NCI-H446 (cell line): Measurements from ENCODE around the gene PLXNA1.
A peak's percentile ranks its signal among the peaks of the same experiment; 100 is the strongest.

ENCODE experiments used
- DNase-seq, 2 experiments: peaks; one replicate each; lab custom pipeline; 2025; lab: John Stamatoyannopoulos, UW

The PLXNA1 gene

GRCh38 chr3:127002195-127003174, 19.6 kb downstream of the PLXNA1 start:
- DNase-seq = no peak

GRCh38 chr3:127003175-127003555, 20.2 kb downstream of the PLXNA1 start:
- DNase-seq = no peak

GRCh38 chr3:127003601-127004280, 20.8 kb downstream of the PLXNA1 start:
- no peak for DNase-seq

GRCh38 chr3:127004641-127005397, 21.9 kb downstream of the PLXNA1 start:
- no peak for DNase-seq

- no peak for DNase-seq
Observed at GRCh38 chr3:127005864-127006500, 23.1 kb downstream of the PLXNA1 start.

- DNase-seq = peak in 1 of 2 experiments; percentile 46
Observed at GRCh38 chr3:127006781-127007436, 24.0 kb downstream of the PLXNA1 start.

- DNase-seq = no peak
Observed at GRCh38 chr3:127008236-127008635, 25.3 kb downstream of the PLXNA1 start.

- no peak for DNase-seq
Observed at GRCh38 chr3:127009531-127009930, 26.6 kb downstream of the PLXNA1 start.

GRCh38 chr3:127011270-127011992, 28.5 kb downstream of the PLXNA1 start:
- DNase-seq = no peak

GRCh38 chr3:127012091-127012490, 29.2 kb downstream of the PLXNA1 start:
- DNase-seq = no peak

- no peak for DNase-seq
Observed at GRCh38 chr3:127013181-127013580, 30.3 kb downstream of the PLXNA1 start.

GRCh38 chr3:127013758-127014535, 31.0 kb downstream of the PLXNA1 start:
- DNase-seq = no peak

GRCh38 chr3:127014536-127015281, 31.8 kb downstream of the PLXNA1 start:
- DNase-seq = no peak

GRCh38 chr3:127015282-127016042, 32.5 kb downstream of the PLXNA1 start:
- no peak for DNase-seq

- no peak for DNase-seq
Observed at GRCh38 chr3:127016043-127016343, 33.1 kb downstream of the PLXNA1 start.

- no peak for DNase-seq
Observed at GRCh38 chr3:127016461-127016860, 33.5 kb downstream of the PLXNA1 start.

- no peak for DNase-seq
Observed at GRCh38 chr3:127017229-127017628, 34.3 kb downstream of the PLXNA1 start.

GRCh38 chr3:127017781-127018180, 34.9 kb downstream of the PLXNA1 start:
- DNase-seq = no peak
